C4-2B (cell line): ENCODE data around the gene WDR76.

Experiments used
- ZFX ChIP-seq: fragments of 450-650 bp; IDR thresholded peaks from 2 replicates; pipeline ENCODE4 v1.6.1; 2017
- TF ChIP-seq, protein P1 (sequence below): fragments of 450-650 bp; conservative IDR thresholded peaks from 2 replicates; pipeline ENCODE4 v1.5.1; 2017; ENCODE audit warnings: mild to moderate bottlenecking

DNA sequence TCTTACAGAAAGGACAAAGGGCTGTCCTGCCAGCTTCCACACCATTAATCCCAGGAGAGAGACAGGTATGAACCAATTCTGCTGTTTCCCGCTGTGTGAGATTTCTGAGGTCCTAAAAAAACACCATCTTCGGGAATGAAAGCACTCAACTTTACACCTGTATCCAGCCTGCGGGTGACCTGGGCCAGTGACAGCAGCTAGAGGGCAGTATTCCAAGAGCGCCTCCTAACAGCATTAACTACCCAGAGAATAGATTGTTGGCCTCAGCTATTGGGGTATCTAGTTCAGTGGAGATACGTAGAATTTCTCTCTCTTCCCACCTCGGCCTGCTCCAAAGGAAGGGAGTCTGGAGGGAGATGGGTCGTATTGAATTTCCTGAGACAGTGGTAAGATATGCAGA is 55.1 kb downstream of the WDR76 start:
- TF ChIP-seq, protein P1, sequence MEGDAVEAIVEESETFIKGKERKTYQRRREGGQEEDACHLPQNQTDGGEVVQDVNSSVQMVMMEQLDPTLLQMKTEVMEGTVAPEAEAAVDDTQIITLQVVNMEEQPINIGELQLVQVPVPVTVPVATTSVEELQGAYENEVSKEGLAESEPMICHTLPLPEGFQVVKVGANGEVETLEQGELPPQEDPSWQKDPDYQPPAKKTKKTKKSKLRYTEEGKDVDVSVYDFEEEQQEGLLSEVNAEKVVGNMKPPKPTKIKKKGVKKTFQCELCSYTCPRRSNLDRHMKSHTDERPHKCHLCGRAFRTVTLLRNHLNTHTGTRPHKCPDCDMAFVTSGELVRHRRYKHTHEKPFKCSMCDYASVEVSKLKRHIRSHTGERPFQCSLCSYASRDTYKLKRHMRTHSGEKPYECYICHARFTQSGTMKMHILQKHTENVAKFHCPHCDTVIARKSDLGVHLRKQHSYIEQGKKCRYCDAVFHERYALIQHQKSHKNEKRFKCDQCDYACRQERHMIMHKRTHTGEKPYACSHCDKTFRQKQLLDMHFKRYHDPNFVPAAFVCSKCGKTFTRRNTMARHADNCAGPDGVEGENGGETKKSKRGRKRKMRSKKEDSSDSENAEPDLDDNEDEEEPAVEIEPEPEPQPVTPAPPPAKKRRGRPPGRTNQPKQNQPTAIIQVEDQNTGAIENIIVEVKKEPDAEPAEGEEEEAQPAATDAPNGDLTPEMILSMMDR = peak; percentile 72
- TF ChIP-seq ZFX = no peak
